GM10248 (cell line): ENCODE results near the gene ETHE1.
"Not testable (repeated sequence)": the region's sequence is repeated elsewhere in the genome, so short reads cannot be mapped to it uniquely, and the experiment has no call there.

Experiments used
- CTCF ChIA-PET: fragments of 300-600 bp; sonication (Branson Sonifier 250); formaldehyde crosslinking; extraction: SDS; loops from one replicate; lab custom pipeline; 2021; ENCODE audit warnings: antibody characterized with exemption; lab: Yijun Ruan, JAX
- POLR2A ChIA-PET: fragments of 350-650 bp; sonication (Branson Sonifier 250); formaldehyde crosslinking; extraction: SDS; loops from one replicate; lab custom pipeline; 2020; ENCODE audit warnings: antibody characterized with exemption; lab: Yijun Ruan, JAX
- DNase-seq: peaks from one replicate; pipeline ENCODE4 v3.0.0; 2012; ENCODE audit errors: extremely low spot score
- CTCF ChIP-seq: IDR thresholded peaks from 2 replicates; pipeline ENCODE4 v1.5.1; 2012; ENCODE audit warnings: mild to moderate bottlenecking, low read depth; ENCODE audit errors: extremely low read depth, missing control alignments, control extremely low read depth

Gene ETHE1

GRCh38 chr19:43552198-43552450 lies 25.1 kb upstream of the ETHE1 start:
- DNase-seq: no peak
- TF ChIP-seq CTCF: no peak
- ChIA-PET POLR2A (no interaction called here), CTCF (interaction anchor here (5.2 to 9.5 kb wide), 3 partner anchors 17 to 43 kb away, joined by 60 to 97 read pairs (median 79); partner anchors contain the start of genes IRGQ, PINLYP, XRCC1 and ZNF575)

- POLR2A ChIA-PET: no interaction called here
- no peak for DNase-seq
- CTCF ChIA-PET: interaction anchor here (5.2 to 7.5 kb wide), 2 partner anchors 16 to 43 kb away, joined by 60 to 79 read pairs; partner anchors contain the start of genes IRGQ, ZNF575 and ZNF576
- TF ChIP-seq CTCF: no peak
Measured at GRCh38 chr19:43551399-43552197, 24.6 kb upstream of the ETHE1 start.

- ChIA-PET POLR2A (no interaction called here), CTCF (interaction anchor here (1.5 kb wide), 1 partner anchor 16 kb away, joined by 4 read pairs; the partner anchor contains the start of gene ZNF575)
- TF ChIP-seq CTCF: no peak
- DNase-seq: no peak
Measured at GRCh38 chr19:43548706-43549105, 21.7 kb upstream of the ETHE1 start.

- POLR2A ChIA-PET, DNase-seq, CTCF ChIA-PET: not testable (repeated sequence)
Measured at GRCh38 chr19:43547926-43548325, 20.9 kb upstream of the ETHE1 start.

- CTCF ChIA-PET: interaction anchor here (0.8 to 3.9 kb wide), 3 partner anchors 9 to 100 kb away, joined by 3 to 18 read pairs (median 4); no protein-coding TSS in a partner anchor
- no peak for DNase-seq
- POLR2A ChIA-PET: no interaction called here
- TF ChIP-seq CTCF: no peak
Measured at GRCh38 chr19:43546581-43546980, 19.6 kb upstream of the ETHE1 start.

GRCh38 chr19:43545981-43546380 lies 19.0 kb upstream of the ETHE1 start:
- ChIA-PET CTCF (interaction anchor here (1.8 to 3.9 kb wide), 3 partner anchors 10 to 99 kb away, joined by 4 to 18 read pairs (median 4); no protein-coding TSS in a partner anchor), POLR2A (no interaction called here)
- no peak for TF ChIP-seq CTCF
- DNase-seq: no peak

GRCh38 chr19:43545276-43545675 lies 18.3 kb upstream of the ETHE1 start:
- no peak for DNase-seq
- no peak for TF ChIP-seq CTCF
- ChIA-PET CTCF (interaction anchor here (1.2 to 3.9 kb wide), 4 partner anchors 9 to 98 kb away, joined by 4 to 18 read pairs (median 4); partner anchors contain the start of gene ZNF575), POLR2A (no interaction called here)
